NCI-H187 treated with DMSO at 0.1 percent for 48 hours (cell line): ENCODE measurements around the gene WFDC10A.
"Not testable (repeated sequence)": the region's sequence is repeated elsewhere in the genome, so short reads cannot be mapped to it uniquely, and the experiment has no call there.

Experiments
- DNase-seq: peaks from one replicate; lab custom pipeline; 2025; lab: John Stamatoyannopoulos, UW

WFDC10A gene

DNA sequence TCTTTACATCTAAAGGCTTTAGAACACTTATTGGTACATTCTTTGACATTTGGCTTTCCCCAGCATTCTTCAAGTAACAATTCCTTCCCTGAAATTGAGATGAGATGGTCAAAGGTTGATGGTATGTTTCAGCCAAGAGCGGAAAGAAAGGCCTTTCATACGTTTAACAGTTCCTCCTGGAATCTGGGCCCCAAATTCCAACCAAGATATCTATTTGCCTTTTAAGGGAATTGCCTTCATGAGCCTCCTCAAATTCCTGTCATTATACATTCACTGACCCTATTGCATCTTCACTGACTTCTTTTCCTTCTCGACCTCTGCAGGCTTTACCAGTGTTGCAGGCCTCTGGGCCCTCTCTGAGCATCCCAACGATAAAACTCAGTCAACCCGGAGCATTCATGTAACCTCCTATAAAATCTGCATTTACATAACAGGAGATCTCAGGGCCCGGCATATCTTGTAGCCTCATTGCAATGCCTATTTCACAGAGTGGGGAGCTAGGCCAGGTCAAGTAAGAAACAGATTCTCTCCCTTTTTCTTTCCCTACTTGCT, 19.8 kb downstream of the WFDC10A start:
- DNase-seq: no peak

DNA sequence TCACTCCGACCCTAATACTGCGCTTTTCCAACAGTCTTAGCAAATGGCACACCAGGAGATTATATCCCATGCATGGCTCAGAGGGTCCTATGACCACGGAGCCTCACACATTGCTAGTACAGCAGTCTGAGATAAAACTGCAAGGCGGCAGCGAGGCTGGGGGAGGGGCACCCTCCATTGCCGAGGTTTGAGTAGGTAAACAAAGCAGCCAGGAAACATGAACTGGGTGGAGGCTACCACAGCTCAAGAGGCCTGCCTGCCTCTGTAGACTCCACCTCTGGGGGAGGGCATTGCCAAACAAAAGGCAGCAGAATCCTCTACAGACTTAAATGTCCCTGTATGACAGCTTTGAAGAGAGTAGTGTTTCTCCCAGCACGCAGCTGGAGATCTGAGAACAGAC, 22.2 kb downstream of the WFDC10A start:
- DNase-seq: not testable (repeated sequence)

DNA sequence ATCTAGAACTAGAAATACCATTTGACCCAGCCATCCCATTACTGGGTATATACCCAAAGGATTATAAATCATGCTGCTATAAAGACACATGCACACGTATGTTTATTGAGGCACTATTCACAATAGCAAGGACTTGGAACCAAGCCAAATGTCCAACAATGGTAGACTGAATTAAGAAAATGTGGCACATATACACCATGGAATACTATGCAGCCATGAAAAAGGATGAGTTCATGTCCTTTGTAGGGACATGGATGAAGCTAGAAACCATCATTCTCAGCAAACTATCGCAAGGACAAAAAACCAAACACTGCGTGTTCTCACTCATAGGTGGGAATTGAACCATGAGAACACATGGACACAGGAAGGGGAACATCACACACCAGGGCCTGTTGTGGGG, 27.5 kb downstream of the WFDC10A start:
- DNase-seq: not testable (repeated sequence)

DNA sequence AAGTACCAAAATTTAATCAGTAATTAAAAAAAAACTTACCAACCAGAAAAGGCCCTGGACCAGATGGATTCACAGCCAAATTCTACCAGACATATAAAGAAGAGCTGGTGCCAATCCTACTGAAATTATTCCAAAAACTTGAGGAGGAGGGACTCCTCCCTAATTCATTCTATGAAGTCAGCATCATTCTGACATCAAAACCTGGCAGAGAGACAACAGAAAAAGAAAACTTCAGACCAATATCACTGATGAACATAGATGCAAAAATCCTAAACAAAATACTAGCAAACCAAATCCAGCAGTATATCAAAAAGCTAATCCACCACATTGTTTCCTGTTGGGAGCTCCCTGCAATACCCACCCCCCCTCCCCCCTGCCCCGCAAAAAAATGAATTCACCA, 40.6 kb downstream of the WFDC10A start, which contains the start of gene WFDC11:
WFDC11 (minus strand) TSS at position 101 of the 400 bp plus-strand sequence. CDS start 19,639 bp downstream, outside the sequence.
- no peak for DNase-seq

DNA sequence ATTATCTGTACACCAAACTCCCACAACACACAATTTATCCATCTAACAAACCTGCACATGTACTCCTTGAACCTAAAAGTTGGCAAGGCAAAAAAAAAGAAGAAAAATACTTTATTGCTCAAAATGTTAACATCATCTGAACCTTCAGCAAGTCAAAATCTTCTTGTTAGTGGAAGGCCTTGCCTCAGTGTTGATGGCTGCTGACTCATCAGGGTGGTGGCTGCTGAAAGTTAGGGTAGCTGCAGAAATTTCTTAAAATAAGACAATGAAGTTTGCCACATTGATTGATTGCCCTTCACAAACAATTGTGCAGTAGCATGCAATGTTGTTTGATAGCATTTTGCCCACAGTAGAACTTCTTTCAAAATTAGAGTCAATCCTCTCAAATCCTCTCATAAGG, 43.2 kb downstream of the WFDC10A start:
- DNase-seq: no peak

DNA sequence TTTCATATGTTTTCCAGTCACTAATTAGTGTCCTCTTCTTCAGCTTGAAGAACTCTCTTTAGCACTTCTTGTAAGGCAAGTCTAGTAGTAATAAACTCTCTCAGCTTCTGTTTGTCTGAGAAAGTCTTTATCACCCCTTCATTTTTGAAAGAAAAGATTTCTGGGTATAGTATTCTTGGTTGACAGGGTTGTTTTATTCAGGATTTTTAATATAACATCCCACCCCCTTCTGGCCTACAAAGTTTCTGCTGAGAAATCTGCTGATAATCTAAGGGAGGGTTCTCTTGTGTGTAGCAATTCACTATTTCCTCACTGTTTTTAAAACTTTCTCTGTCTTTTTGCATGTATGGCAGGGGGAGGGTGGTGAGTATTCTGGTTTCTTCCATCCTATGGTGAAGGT, 50.1 kb downstream of the WFDC10A start:
- no peak for DNase-seq
